Suprapubic skin (tissue), 4 donors: Measurements from ENCODE around the gene MTERF2. TPM values are rescaled to one million over a fixed set of nuclear protein-coding genes. Genes with fewer than 3 reads are reported as not detected.

Experiments
- DNase-seq, 2 donors: peaks; one replicate each; pipeline ENCODE4 v3.0.0-alpha.2; 2019; ENCODE audit warnings: low spot score in 2 of 2
- H3K27ac ChIP-seq: fragments of 200-600 bp; sonication (generic); one replicate; pipeline ENCODE4 v1.5.1; 2019
- H3K27me3 ChIP-seq: fragments of 200-600 bp; sonication (generic); one replicate; pipeline ENCODE4 v1.5.1; 2019
- H3K36me3 ChIP-seq: fragments of 200-600 bp; sonication (generic); one replicate; pipeline ENCODE4 v1.5.1; 2019
- H3K4me1 ChIP-seq: fragments of 200-600 bp; sonication (generic); one replicate; pipeline ENCODE4 v1.5.1; 2019
- H3K4me3 ChIP-seq: fragments of 200-600 bp; sonication (generic); one replicate; pipeline ENCODE4 v1.5.1; 2019; ENCODE audit warnings: mild to moderate bottlenecking
- H3K9me3 ChIP-seq: fragments of 200-600 bp; sonication (generic); one replicate; pipeline ENCODE4 v1.5.1; 2019
- CTCF ChIP-seq, 2 donors: fragments of 200-600 bp in 1 of 2; fragments of 450-650 bp in 1 of 2; sonication (generic) in 1 of 2; IDR thresholded peaks; one replicate each; pipeline ENCODE4 v1.5.1; 2016 to 2019; ENCODE audit warnings: antibody characterized with exemption in 2 of 2, mild to moderate bottlenecking in 1 of 2, moderate library complexity in 1 of 2
- EP300 ChIP-seq: sonication (generic); formaldehyde crosslinking; IDR thresholded peaks from one replicate; pipeline ENCODE4 v1.6.1; 2017; ENCODE audit warnings: antibody characterized with exemption
- POLR2A ChIP-seq, 2 donors: fragments of 450-650 bp; IDR thresholded peaks; one replicate each; pipeline ENCODE4 v1.6.1; 2017; ENCODE audit warnings: antibody characterized with exemption in 2 of 2, mild to moderate bottlenecking in 2 of 2, moderate library complexity in 2 of 2
- POLR2AphosphoS5 ChIP-seq, 3 donors: sonication (generic); formaldehyde crosslinking; IDR thresholded peaks; one replicate each; pipeline ENCODE4 v1.6.1; 2017; ENCODE audit warnings: antibody characterized with exemption in 3 of 3
- WGBS: methylation state at CpG from one replicate; pipeline ENCODE4 v1.1.5; 2018; 5-methylcytosine and 5-hydroxymethylcytosine counted together
- total RNA-seq, 4 donors: library from RNA; depleted of rRNA; stranded (reverse); fragments of >200 nt; gene quantifications; one replicate each; pipeline ENCODE4 v1.1.0, GENCODE V29; 2016

Gene MTERF2
- total RNA-seq, 4 donors from 2014 or later = 9.4 to 20.7 (median 16.3) TPM

- Histone ChIP-seq H3K27me3 (no peaks in the 10 kb centered on the region), H3K36me3 (peaks cover 7% of the 10 kb centered on the region), H3K9me3 (no peaks in the 10 kb centered on the region), H3K4me1 (peaks cover 30% of the 10 kb centered on the region), H3K27ac (no peak overlapping the region), H3K4me3 (no peak overlapping the region)
- 90% methylated on average over 1 of the region's 1 CpG for WGBS
- no peak for DNase-seq
- TF ChIP-seq POLR2AphosphoS5 (IDR thresholded peaks at IDR 0.05) (no peak), EP300 (no peak), POLR2A (IDR thresholded peaks at IDR 0.05) (no peak), CTCF (IDR thresholded peaks at IDR 0.05) (no peak)
These were observed 4.7 kb downstream of the MTERF2 start for GRCh38 chr12:106982229-106982628.

GRCh38 chr12:106981788-106982187 lies 5.2 kb downstream of the MTERF2 start:
- peaks cover 7% of the 10 kb centered on the region for H3K36me3 ChIP-seq
- TF ChIP-seq CTCF (IDR thresholded peaks at IDR 0.05) (no peak), POLR2AphosphoS5 (IDR thresholded peaks at IDR 0.05) (no peak), POLR2A (IDR thresholded peaks at IDR 0.05) (no peak), EP300 (no peak)
- no peaks in the 10 kb centered on the region for H3K27me3 ChIP-seq
- no peak overlapping the region for H3K4me3 ChIP-seq
- H3K4me1 ChIP-seq = peaks cover 28% of the 10 kb centered on the region
- no peaks in the 10 kb centered on the region for H3K9me3 ChIP-seq
- DNase-seq = no peak
- 100% methylated on average over 3 of the region's 3 CpGs for WGBS
- no peak overlapping the region for H3K27ac ChIP-seq

GRCh38 chr12:106980944-106981343 lies 6.0 kb downstream of the MTERF2 start:
- Histone ChIP-seq H3K27me3 (no peaks in the 10 kb centered on the region), H3K27ac (no peak overlapping the region), H3K36me3 (peaks cover 7% of the 10 kb centered on the region), H3K4me1 (peaks cover 30% of the 10 kb centered on the region), H3K9me3 (no peaks in the 10 kb centered on the region), H3K4me3 (no peak overlapping the region)
- 60% methylated on average over 7 of the region's 7 CpGs for WGBS
- TF ChIP-seq EP300 (no peak), CTCF (IDR thresholded peaks at IDR 0.05) (no peak), POLR2AphosphoS5 (IDR thresholded peaks at IDR 0.05) (no peak), POLR2A (IDR thresholded peaks at IDR 0.05) (no peak)
- DNase-seq = no peak

- Histone ChIP-seq H3K9me3 (no peaks in the 10 kb centered on the region), H3K4me3 (no peak overlapping the region), H3K27ac (no peak overlapping the region), H3K27me3 (no peaks in the 10 kb centered on the region), H3K36me3 (no peaks in the 10 kb centered on the region), H3K4me1 (peaks cover 25% of the 10 kb centered on the region)
- DNase-seq = no peak
- WGBS = 35% methylated on average over 9 of the region's 9 CpGs
- no peak for TF ChIP-seq POLR2AphosphoS5 (IDR thresholded peaks at IDR 0.05)
- TF ChIP-seq POLR2A (IDR thresholded peaks at IDR 0.05) = no peak
- TF ChIP-seq CTCF (IDR thresholded peaks at IDR 0.05) = no peak
- TF ChIP-seq EP300 = no peak
These were observed 8.7 kb downstream of the MTERF2 start for GRCh38 chr12:106978035-106978800.

DNA sequence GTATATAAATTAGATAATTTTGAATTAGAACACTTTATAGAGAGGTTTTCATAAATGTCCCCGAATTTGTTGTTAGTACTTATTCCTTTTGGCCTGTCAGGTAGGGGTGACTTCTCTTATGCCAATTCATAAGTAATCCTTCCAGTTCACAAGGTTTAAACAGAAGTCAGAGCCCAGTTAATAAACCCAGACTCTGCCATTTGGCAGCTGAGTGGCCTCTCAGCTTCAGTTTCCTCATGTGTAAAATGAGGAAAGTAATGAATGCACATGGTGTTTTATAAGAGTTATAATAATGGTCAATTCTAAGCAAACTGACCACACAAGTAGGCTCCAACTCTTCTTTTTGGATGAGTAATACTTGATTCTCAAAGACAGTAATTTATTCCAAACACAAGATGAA lies 10.3 kb downstream of the MTERF2 start:
- H3K4me1 ChIP-seq = peaks cover 20% of the 10 kb centered on the region
- TF ChIP-seq POLR2AphosphoS5 (IDR thresholded peaks at IDR 0.05) (no peak), CTCF (IDR thresholded peaks at IDR 0.05) (no peak), EP300 (no peak), POLR2A (IDR thresholded peaks at IDR 0.05) (no peak)

More for the DNA sequence above, 10.3 kb downstream of the MTERF2 start:
- no peak overlapping the region for H3K27ac ChIP-seq
- peaks cover under 1% of the 10 kb centered on the region for H3K36me3 ChIP-seq
- no peaks in the 10 kb centered on the region for H3K27me3 ChIP-seq
- H3K9me3 ChIP-seq = no peaks in the 10 kb centered on the region
- no peak overlapping the region for H3K4me3 ChIP-seq
- WGBS = 81% methylated on average over 1 of the region's 1 CpG
- no peak for DNase-seq
